Loucy (cell line): ENCODE data around the gene ARHGAP32.

Experiments used
- H2AFZ ChIP-seq: fragments of 200-600 bp; sonication (generic); 2 replicates; pipeline ENCODE4 v1.6.0; 2016; ENCODE audit warnings: antibody characterized with exemption, mild to moderate bottlenecking, low read length, moderate library complexity
- H3F3A ChIP-seq: fragments of 200-600 bp; 2 replicates; pipeline ENCODE4 v1.6.0; 2016; ENCODE audit warnings: antibody characterized with exemption, low read depth, mild to moderate bottlenecking
- H3K27me3 ChIP-seq: fragments of 200-600 bp; sonication (generic); 2 replicates; pipeline ENCODE4 v1.6.1; 2014; ENCODE audit warnings: low read length, mild to moderate bottlenecking; ENCODE audit not compliant: insufficient read depth, poor library complexity, severe bottlenecking
- H3K36me3 ChIP-seq: fragments of 200-600 bp; sonication (generic); 2 replicates; pipeline ENCODE4 v1.6.1; 2016; ENCODE audit warnings: low read length; ENCODE audit not compliant: insufficient read depth
- H3K4me1 ChIP-seq: fragments of 200-600 bp; sonication (generic); 2 replicates; pipeline ENCODE4 v1.5.1; 2014; ENCODE audit warnings: low read length, mild to moderate bottlenecking; ENCODE audit not compliant: insufficient read depth, poor library complexity, severe bottlenecking
- H3K4me2 ChIP-seq: fragments of 200-600 bp; sonication (generic); 2 replicates; pipeline ENCODE4 v1.6.0; 2014; ENCODE audit warnings: antibody characterized with exemption, low read length, low read depth, mild to moderate bottlenecking; ENCODE audit not compliant: poor library complexity, severe bottlenecking
- H3K4me3 ChIP-seq: fragments of 200-600 bp; sonication (generic); 2 replicates; pipeline ENCODE4 v1.5.1; 2014; ENCODE audit warnings: low read length, mild to moderate bottlenecking, mixed read lengths; ENCODE audit not compliant: poor library complexity, severe bottlenecking
- H3K79me2 ChIP-seq: fragments of 200-600 bp; sonication (generic); 2 replicates; pipeline ENCODE4 v1.6.1; 2014; ENCODE audit warnings: low read length; ENCODE audit not compliant: insufficient read depth
- H3K9ac ChIP-seq: fragments of 200-600 bp; sonication (generic); 2 replicates; pipeline ENCODE4 v1.6.0; 2014; ENCODE audit warnings: mild to moderate bottlenecking, low read depth, low read length, moderate library complexity; ENCODE audit not compliant: poor library complexity, severe bottlenecking
- H3K9me2 ChIP-seq: fragments of 200-600 bp; sonication (generic); replicated peaks from 2 replicates; pipeline ENCODE4 v1.6.1; 2016; ENCODE audit warnings: low read depth, low read length, mixed read lengths
- H3K9me3 ChIP-seq: fragments of 200-600 bp; sonication (generic); 2 replicates; pipeline ENCODE4 v1.6.1; 2014; ENCODE audit warnings: mild to moderate bottlenecking, antibody characterized with exemption, low read length, low read depth; ENCODE audit not compliant: insufficient read depth
- H4K20me1 ChIP-seq: fragments of 200-600 bp; sonication (generic); 2 replicates; pipeline ENCODE4 v1.6.0; 2014; ENCODE audit warnings: antibody characterized with exemption, low read length, mild to moderate bottlenecking; ENCODE audit not compliant: insufficient read depth, poor library complexity, severe bottlenecking
- EZH2phosphoT487 ChIP-seq: fragments of 200-600 bp; IDR thresholded peaks from 2 replicates; pipeline ENCODE4 v1.6.1; 2018; ENCODE audit warnings: antibody characterized with exemption, mild to moderate bottlenecking, moderate library complexity, borderline replicate concordance
- TF ChIP-seq, protein P1 (sequence below): fragments of 200-600 bp; sonication (generic); conservative IDR thresholded peaks from 2 replicates; pipeline ENCODE4 v1.5.1; 2014; ENCODE audit warnings: mild to moderate bottlenecking, antibody characterized with exemption, low read length

The ARHGAP32 gene

DNA sequence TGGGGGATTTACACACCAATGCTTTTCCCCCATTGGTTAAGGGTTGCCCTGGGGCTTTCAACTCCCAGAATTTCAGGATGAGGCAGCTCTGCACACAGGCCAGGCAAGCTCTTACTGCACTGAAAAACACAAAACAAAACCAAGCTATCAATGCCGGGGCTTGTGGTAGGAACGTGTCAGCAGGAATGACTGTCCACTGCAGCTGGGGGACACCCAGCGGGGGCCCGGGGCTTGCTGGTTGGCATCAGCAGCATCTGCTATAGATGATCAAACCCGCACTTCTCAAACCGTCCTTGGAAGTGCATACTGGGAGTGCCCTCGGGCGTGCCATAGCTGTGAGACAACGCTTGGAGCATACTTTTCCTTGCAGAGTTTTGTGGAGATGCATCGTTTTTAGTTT is 257.2 kb downstream of the ARHGAP32 start:
- Histone ChIP-seq H3K36me3 (no peaks in the 10 kb centered on the region), H3K4me1 (no peaks in the 10 kb centered on the region), H2AFZ (no peak overlapping the region)

DNA sequence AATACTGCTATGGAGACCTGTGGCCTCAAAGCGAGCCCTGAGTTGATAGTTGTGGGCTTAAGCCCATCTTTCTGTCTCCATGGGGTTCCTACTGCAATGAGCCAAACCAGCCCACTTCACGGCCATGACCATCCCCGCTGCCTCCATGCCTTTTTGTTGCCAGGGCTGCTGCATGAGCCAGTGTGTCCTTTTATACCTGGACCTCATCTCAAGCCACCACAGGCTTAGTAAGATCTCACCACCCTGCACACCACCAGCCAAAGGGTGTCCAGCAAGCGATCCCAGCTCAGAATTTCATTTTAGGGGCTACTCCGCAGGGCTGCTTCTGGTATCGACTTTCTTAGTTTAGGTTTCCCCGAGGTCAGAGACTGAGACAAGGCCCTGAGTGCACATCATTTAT is 257.8 kb downstream of the ARHGAP32 start:
- no peaks in the 10 kb centered on the region for H3K9me3 ChIP-seq
- no peak overlapping the region for H3K4me3 ChIP-seq
- H3K27me3 ChIP-seq, result no peaks in the 10 kb centered on the region
- no peak overlapping the region for H3K9ac ChIP-seq
- TF ChIP-seq, protein P1, sequence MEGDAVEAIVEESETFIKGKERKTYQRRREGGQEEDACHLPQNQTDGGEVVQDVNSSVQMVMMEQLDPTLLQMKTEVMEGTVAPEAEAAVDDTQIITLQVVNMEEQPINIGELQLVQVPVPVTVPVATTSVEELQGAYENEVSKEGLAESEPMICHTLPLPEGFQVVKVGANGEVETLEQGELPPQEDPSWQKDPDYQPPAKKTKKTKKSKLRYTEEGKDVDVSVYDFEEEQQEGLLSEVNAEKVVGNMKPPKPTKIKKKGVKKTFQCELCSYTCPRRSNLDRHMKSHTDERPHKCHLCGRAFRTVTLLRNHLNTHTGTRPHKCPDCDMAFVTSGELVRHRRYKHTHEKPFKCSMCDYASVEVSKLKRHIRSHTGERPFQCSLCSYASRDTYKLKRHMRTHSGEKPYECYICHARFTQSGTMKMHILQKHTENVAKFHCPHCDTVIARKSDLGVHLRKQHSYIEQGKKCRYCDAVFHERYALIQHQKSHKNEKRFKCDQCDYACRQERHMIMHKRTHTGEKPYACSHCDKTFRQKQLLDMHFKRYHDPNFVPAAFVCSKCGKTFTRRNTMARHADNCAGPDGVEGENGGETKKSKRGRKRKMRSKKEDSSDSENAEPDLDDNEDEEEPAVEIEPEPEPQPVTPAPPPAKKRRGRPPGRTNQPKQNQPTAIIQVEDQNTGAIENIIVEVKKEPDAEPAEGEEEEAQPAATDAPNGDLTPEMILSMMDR, result no peak
- no peak for TF ChIP-seq EZH2phosphoT487
- no peaks in the 10 kb centered on the region for H3F3A ChIP-seq
- H4K20me1 ChIP-seq, result no peaks in the 10 kb centered on the region
- no peaks in the 10 kb centered on the region for H3K36me3 ChIP-seq
- H3K4me1 ChIP-seq, result no peaks in the 10 kb centered on the region
- no peak overlapping the region for H3K4me2 ChIP-seq
- H3K9me2 ChIP-seq, result no peaks in the 10 kb centered on the region
- no peaks in the 10 kb centered on the region for H3K79me2 ChIP-seq
- no peak overlapping the region for H2AFZ ChIP-seq

More for the DNA sequence above, 257.2 kb downstream of the ARHGAP32 start:
- Histone ChIP-seq H4K20me1 (no peaks in the 10 kb centered on the region), H3K4me3 (no peak overlapping the region), H3F3A (no peaks in the 10 kb centered on the region), H3K27me3 (no peaks in the 10 kb centered on the region), H3K9me2 (no peaks in the 10 kb centered on the region), H3K9ac (no peak overlapping the region), H3K9me3 (no peaks in the 10 kb centered on the region), H3K4me2 (no peak overlapping the region), H3K79me2 (no peaks in the 10 kb centered on the region)
- no peak for TF ChIP-seq EZH2phosphoT487
- TF ChIP-seq, protein P1, result no peak

DNA sequence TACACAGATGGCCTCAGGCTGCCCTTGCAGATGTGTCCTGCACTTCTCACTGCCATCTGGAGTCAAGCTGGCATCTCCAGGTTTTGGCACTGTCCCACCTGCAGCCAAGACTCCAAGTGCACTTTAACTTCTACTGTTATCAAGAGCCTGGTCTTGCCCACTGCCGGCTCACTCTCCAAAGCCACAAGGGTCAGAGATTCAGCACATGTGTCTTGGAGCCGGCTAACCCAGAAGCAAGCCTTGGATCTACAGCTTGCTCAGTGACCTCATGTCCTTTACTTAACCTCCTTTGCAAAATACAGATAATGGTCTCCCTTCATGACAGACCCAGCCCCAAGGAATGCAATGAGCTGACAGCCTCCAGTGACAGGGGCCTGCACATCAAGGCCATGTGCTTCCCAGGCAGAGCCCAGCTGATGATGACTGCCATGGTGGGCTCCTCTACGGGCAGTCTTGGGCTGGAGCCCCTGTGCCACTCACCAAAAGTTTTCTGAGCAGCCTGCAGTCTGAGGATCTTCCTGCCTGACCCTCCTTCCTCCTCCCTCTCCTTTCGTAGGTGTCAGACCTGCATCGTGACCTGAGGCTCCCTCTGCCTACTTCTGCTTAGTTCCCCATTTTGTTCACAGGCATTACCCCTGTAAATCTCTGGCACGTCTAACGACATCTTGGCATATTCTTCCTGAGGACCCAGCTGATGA is 258.5 kb downstream of the ARHGAP32 start:
- Histone ChIP-seq H3K79me2 (no peaks in the 10 kb centered on the region), H3K4me2 (no peak overlapping the region), H3K9me3 (no peaks in the 10 kb centered on the region), H3K4me3 (no peak overlapping the region), H3F3A (no peaks in the 10 kb centered on the region), H3K27me3 (no peaks in the 10 kb centered on the region), H4K20me1 (no peaks in the 10 kb centered on the region), H3K9ac (no peak overlapping the region), H3K4me1 (no peaks in the 10 kb centered on the region), H3K9me2 (no peaks in the 10 kb centered on the region), H3K36me3 (no peaks in the 10 kb centered on the region), H2AFZ (no peak overlapping the region)
- TF ChIP-seq EZH2phosphoT487, result no peak
- TF ChIP-seq, protein P1, result no peak
